ENCODE results near the gene ALDH3B1. TPM values are rescaled to one million over a fixed set of nuclear protein-coding genes. Genes with fewer than 3 reads are reported as not detected.

ALDH3B1 gene
- total RNA-seq, 1 experiment from 2014 or later = not detected

- peak; percentile 29 for DNase-seq
- H3K27ac ChIP-seq (ENCODE audit: insufficient read length, low read depth, low read length) = no peak overlapping the region
These were observed 43.0 kb downstream of the ALDH3B1 start for GRCh38 chr11:68053117-68053516.

More at GRCh38 chr11:68053117-68053516, 43.0 kb downstream of the ALDH3B1 start:
- no peak for TF ChIP-seq CTCF (conservative IDR thresholded peaks at IDR 0.05)
- Histone ChIP-seq H2AFZ (ENCODE audit: low read length) (no peak overlapping the region), H3K9me3 (ENCODE audit: control insufficient read depth, low read depth, low read length) (no peaks in the 10 kb centered on the region), H3K9ac (ENCODE audit: extremely low read depth, insufficient read length, low read length) (no peak overlapping the region), H4K91ac (ENCODE audit: insufficient read length, low read depth, low read length) (no peak overlapping the region), H3K4me2 (ENCODE audit: insufficient read depth, insufficient read length, low read length) (no peak overlapping the region), H3K4me1 (ENCODE audit: insufficient read depth, low read length) (no peaks in the 10 kb centered on the region), H4K20me1 (ENCODE audit: control insufficient read depth, insufficient read depth, insufficient read length) (peaks cover 2% of the 10 kb centered on the region), H3K79me2 (ENCODE audit: insufficient read depth, low read length) (no peaks in the 10 kb centered on the region), H2BK120ac (ENCODE audit: low read depth, low read length, poor library complexity, severe bottlenecking) (no peak overlapping the region), H3K79me1 (ENCODE audit: insufficient read depth, low read depth, low read length, poor library complexity, severe bottlenecking) (no peaks in the 10 kb centered on the region), H3K23me2 (ENCODE audit: insufficient read length, low read depth, low read length, poor library complexity, severe bottlenecking) (no peaks in the 10 kb centered on the region), H2AK5ac (ENCODE audit: insufficient read length, low read length) (no peak overlapping the region), H3K18ac (ENCODE audit: insufficient read length, low read depth, low read length) (no peak overlapping the region), H3K14ac (ENCODE audit: insufficient read depth, low read length) (no peak overlapping the region), H3K27me3 (ENCODE audit: insufficient read depth, low read length) (no peaks in the 10 kb centered on the region), H2BK5ac (ENCODE audit: insufficient read length, low read length) (no peak overlapping the region), H3K56ac (ENCODE audit: insufficient read length, low read depth, low read length) (no peak overlapping the region), H2BK20ac (ENCODE audit: low read depth, low read length, poor library complexity, severe bottlenecking) (no peak overlapping the region), H2BK15ac (ENCODE audit: low read depth, low read length) (no peak overlapping the region), H4K8ac (replicated peaks; ENCODE audit: insufficient read length, low read depth, low read length) (no peak overlapping the region), H3K23ac (ENCODE audit: insufficient read length, low read depth, low read length) (no peak overlapping the region), H3K4ac (ENCODE audit: low read depth, low read length) (no peak overlapping the region), H2BK12ac (ENCODE audit: insufficient read length, low read depth, low read length) (no peak overlapping the region), H4K5ac (ENCODE audit: insufficient read length, low read depth, low read length) (no peak overlapping the region), H3T11ph (ENCODE audit: low read length) (no peak overlapping the region)
- WGBS (ENCODE audit: extremely low coverage, insufficient read length, low lambda C conversion rate) = no CpG with 5 or more reads among the region's 9 CpGs
- Mint-ChIP-seq H3K27ac (peak overlapping the region in 1 of 3 experiments; percentile 70; a peak in 1 of 7 replicates), H3K27me3 (ENCODE audit: low read depth) (no peaks in the 10 kb centered on the region; the same call in 1 of the 2 replicates), H3K36me3 (ENCODE audit: insufficient read depth in 1 of 3, low read depth in 3 of 3) (peaks cover 6 to 37% (median 13%) of the 10 kb centered on the region in 3 experiments), H3K4me3 (no peak overlapping the region), H3K4me1 (peaks cover 6 to 11% of the 10 kb centered on the region in 2 experiments), H3K9me3 (no peaks in the 10 kb centered on the region)

All from H9 (cell line).